Measurements from ENCODE around the gene FGD4. TPM values are rescaled to one million over a fixed set of nuclear protein-coding genes. Genes with fewer than 3 reads are reported as not detected.
A peak's percentile ranks its signal among the peaks of the same experiment; 100 is the strongest.
"Not testable (repeated sequence)": the region's sequence is repeated elsewhere in the genome, so short reads cannot be mapped to it uniquely, and the experiment has no call there.

The FGD4 gene
- total RNA-seq, 1 experiment from 2014 or later: 39.7 TPM

DNA sequence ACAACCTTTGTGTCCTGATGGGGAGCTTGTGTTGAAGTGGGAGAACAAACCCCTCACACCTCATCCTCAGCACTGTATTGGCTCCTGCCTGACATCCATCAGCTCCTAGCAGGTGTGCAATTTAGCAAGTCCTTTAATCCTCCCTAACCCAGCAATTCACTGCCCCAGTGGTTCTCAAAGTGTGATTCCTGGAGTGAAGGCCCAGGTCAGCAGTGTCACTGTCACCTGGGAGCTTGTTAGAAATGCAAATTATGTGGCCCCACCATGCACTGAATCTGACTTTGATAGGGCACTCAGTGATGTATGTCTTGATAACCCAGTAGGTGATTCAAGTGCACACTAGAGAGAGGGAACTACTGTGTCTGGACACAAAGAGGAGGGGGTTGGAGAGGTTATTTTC is 133.6 kb downstream of the FGD4 start (continued):
- TF ChIP-seq, protein P1, sequence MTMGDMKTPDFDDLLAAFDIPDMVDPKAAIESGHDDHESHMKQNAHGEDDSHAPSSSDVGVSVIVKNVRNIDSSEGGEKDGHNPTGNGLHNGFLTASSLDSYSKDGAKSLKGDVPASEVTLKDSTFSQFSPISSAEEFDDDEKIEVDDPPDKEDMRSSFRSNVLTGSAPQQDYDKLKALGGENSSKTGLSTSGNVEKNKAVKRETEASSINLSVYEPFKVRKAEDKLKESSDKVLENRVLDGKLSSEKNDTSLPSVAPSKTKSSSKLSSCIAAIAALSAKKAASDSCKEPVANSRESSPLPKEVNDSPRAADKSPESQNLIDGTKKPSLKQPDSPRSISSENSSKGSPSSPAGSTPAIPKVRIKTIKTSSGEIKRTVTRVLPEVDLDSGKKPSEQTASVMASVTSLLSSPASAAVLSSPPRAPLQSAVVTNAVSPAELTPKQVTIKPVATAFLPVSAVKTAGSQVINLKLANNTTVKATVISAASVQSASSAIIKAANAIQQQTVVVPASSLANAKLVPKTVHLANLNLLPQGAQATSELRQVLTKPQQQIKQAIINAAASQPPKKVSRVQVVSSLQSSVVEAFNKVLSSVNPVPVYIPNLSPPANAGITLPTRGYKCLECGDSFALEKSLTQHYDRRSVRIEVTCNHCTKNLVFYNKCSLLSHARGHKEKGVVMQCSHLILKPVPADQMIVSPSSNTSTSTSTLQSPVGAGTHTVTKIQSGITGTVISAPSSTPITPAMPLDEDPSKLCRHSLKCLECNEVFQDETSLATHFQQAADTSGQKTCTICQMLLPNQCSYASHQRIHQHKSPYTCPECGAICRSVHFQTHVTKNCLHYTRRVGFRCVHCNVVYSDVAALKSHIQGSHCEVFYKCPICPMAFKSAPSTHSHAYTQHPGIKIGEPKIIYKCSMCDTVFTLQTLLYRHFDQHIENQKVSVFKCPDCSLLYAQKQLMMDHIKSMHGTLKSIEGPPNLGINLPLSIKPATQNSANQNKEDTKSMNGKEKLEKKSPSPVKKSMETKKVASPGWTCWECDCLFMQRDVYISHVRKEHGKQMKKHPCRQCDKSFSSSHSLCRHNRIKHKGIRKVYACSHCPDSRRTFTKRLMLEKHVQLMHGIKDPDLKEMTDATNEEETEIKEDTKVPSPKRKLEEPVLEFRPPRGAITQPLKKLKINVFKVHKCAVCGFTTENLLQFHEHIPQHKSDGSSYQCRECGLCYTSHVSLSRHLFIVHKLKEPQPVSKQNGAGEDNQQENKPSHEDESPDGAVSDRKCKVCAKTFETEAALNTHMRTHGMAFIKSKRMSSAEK (CRISPR knock-in tag; IDR thresholded peaks at IDR 0.05; ENCODE audit: borderline replicate concordance): no peak

DNA sequence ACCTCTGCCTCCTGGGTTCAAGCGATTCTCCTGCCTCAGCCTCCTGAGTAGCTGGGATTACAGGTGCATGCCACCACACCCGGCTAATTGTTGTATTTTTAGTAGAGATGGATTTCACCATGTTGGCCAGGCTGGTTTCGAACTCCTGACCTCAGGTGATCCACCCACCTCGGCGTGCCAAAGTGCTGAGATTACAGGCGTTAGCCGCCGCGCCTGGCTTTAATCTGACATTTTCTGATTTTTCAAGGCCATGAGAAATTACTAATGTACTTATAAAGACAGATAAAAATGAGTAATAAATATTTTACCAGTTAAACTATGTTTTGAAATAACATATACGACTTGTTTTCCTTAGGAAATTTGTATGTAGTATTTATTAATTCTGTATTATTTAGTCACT is 134.1 kb downstream of the FGD4 start:
- H3K27ac Mint-ChIP-seq; H3K9me3 Mint-ChIP-seq; H3K27me3 Mint-ChIP-seq (ENCODE audit: low read depth); H3K36me3 Mint-ChIP-seq; ATAC-seq; DNase-seq (ENCODE audit: low spot score); H3K4me3 Mint-ChIP-seq: not testable (repeated sequence)
- H3K4me1 Mint-ChIP-seq: peaks cover 51% of the 10 kb centered on the region
- POLR2A ChIA-PET: interaction anchor here (0.6 kb wide), 1 partner anchor 22 kb away, joined by 4 read pairs; no protein-coding TSS in a partner anchor
- CTCF ChIA-PET: interaction anchor here (1.0 kb wide), 1 partner anchor 10 kb away, joined by 3 read pairs; no protein-coding TSS in a partner anchor

DNA sequence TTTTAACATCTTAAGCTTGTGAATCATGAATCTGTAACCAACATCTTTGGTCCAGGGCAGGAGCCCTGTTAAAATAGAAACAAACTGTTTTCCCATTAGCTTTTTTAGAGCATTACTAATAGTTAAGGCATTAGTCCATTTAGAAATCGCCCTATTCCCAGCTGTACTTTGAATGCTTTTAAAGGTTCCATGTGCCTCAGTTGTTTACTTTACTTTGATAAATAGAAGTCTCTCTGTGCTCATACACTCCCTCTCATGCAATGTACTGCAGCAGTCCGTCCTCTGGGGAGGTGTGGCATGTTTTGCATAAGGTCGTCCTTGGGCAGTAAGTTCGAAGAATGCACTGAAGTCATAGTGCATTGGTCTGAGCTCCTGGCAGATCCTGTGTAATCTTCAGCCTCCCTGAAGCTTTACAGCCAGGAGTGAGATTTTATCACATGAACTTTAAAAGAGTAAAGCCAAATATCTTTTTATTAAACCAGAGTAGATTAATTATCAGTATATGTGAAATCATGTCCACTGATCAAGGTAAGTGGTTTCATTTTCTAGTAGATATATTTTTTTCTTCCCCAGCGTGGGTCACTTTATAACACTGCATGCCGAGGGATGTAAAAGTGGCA is 134.7 kb downstream of the FGD4 start:
- Mint-ChIP-seq H3K27ac (no peak overlapping the region), H3K36me3 (no peaks in the 10 kb centered on the region), H3K4me3 (no peak overlapping the region), H3K9me3 (no peaks in the 10 kb centered on the region), H3K27me3 (ENCODE audit: low read depth) (no peaks in the 10 kb centered on the region), H3K4me1 (peaks cover 54% of the 10 kb centered on the region)
- CTCF ChIA-PET: interaction anchor here (1.0 kb wide), 1 partner anchor 11 kb away, joined by 3 read pairs; no protein-coding TSS in a partner anchor
- no peak for DNase-seq (ENCODE audit: low spot score)
- POLR2A ChIA-PET: interaction anchor here (0.6 kb wide), 1 partner anchor 22 kb away, joined by 4 read pairs; no protein-coding TSS in a partner anchor
- TF ChIP-seq PRRX2 (CRISPR knock-in tag; IDR thresholded peaks at IDR 0.05): no peak
- peak; percentile 67 for TF ChIP-seq GABPB1 (CRISPR knock-in tag; IDR thresholded peaks at IDR 0.05)
- peak; percentile 80 for ATAC-seq

DNA sequence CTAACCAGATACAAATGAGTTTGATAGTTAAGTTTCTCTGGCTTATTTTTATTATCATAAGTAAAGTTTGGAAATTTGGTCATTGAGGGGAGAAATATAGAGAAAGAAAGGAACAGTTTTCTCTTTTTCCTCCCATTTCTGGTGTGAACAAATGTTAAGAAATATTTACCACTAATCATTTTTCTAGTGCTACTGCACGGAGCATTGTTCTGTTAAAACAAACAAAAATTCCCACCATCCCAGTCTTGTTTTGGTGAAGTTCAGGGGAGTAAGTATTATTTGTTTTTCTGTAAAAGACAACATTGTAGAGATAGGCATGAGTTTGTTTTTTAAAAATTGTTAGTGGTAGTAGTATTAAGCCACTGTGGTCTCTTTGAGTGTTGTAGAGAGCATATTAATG is 135.3 kb downstream of the FGD4 start:
- no peaks in the 10 kb centered on the region for H3K27me3 Mint-ChIP-seq (ENCODE audit: low read depth)
- no peaks in the 10 kb centered on the region for H3K36me3 Mint-ChIP-seq
- H3K4me3 Mint-ChIP-seq: no peak overlapping the region
- DNase-seq (ENCODE audit: low spot score) (no peak), ATAC-seq (no peak)
- H3K27ac Mint-ChIP-seq: peak overlapping the region; percentile 80; the same call in 1 of the 2 replicates
- ChIA-PET CTCF (interaction anchor here (1.0 kb wide), 1 partner anchor 12 kb away, joined by 3 read pairs; no protein-coding TSS in a partner anchor), POLR2A (no interaction called here)
- H3K9me3 Mint-ChIP-seq: no peaks in the 10 kb centered on the region
- H3K4me1 Mint-ChIP-seq: peaks cover 54% of the 10 kb centered on the region
- TF ChIP-seq ESRRA (CRISPR knock-in tag; IDR thresholded peaks at IDR 0.05; ENCODE audit: borderline replicate concordance) (no peak), SOX15 (CRISPR knock-in tag; IDR thresholded peaks at IDR 0.05) (no peak), ZNF219 (CRISPR knock-in tag; IDR thresholded peaks at IDR 0.05; ENCODE audit: borderline replicate concordance) (no peak), TP53 (CRISPR knock-in tag; IDR thresholded peaks at IDR 0.05) (no peak), CREB1 (CRISPR knock-in tag; IDR thresholded peaks at IDR 0.05) (no peak), SMAD4 (CRISPR knock-in tag; IDR thresholded peaks at IDR 0.05) (no peak), TCF7 (CRISPR knock-in tag; IDR thresholded peaks at IDR 0.05; ENCODE audit: low read depth) (no peak), FOXK1 (CRISPR knock-in tag; IDR thresholded peaks at IDR 0.05) (no peak)
- TF ChIP-seq, protein P2, sequence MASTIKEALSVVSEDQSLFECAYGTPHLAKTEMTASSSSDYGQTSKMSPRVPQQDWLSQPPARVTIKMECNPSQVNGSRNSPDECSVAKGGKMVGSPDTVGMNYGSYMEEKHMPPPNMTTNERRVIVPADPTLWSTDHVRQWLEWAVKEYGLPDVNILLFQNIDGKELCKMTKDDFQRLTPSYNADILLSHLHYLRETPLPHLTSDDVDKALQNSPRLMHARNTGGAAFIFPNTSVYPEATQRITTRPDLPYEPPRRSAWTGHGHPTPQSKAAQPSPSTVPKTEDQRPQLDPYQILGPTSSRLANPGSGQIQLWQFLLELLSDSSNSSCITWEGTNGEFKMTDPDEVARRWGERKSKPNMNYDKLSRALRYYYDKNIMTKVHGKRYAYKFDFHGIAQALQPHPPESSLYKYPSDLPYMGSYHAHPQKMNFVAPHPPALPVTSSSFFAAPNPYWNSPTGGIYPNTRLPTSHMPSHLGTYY (CRISPR knock-in tag; IDR thresholded peaks at IDR 0.05): no peak
- TF ChIP-seq, protein P3, sequence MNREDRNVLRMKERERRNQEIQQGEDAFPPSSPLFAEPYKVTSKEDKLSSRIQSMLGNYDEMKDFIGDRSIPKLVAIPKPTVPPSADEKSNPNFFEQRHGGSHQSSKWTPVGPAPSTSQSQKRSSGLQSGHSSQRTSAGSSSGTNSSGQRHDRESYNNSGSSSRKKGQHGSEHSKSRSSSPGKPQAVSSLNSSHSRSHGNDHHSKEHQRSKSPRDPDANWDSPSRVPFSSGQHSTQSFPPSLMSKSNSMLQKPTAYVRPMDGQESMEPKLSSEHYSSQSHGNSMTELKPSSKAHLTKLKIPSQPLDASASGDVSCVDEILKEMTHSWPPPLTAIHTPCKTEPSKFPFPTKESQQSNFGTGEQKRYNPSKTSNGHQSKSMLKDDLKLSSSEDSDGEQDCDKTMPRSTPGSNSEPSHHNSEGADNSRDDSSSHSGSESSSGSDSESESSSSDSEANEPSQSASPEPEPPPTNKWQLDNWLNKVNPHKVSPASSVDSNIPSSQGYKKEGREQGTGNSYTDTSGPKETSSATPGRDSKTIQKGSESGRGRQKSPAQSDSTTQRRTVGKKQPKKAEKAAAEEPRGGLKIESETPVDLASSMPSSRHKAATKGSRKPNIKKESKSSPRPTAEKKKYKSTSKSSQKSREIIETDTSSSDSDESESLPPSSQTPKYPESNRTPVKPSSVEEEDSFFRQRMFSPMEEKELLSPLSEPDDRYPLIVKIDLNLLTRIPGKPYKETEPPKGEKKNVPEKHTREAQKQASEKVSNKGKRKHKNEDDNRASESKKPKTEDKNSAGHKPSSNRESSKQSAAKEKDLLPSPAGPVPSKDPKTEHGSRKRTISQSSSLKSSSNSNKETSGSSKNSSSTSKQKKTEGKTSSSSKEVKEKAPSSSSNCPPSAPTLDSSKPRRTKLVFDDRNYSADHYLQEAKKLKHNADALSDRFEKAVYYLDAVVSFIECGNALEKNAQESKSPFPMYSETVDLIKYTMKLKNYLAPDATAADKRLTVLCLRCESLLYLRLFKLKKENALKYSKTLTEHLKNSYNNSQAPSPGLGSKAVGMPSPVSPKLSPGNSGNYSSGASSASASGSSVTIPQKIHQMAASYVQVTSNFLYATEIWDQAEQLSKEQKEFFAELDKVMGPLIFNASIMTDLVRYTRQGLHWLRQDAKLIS (CRISPR knock-in tag; IDR thresholded peaks at IDR 0.05; ENCODE audit: borderline replicate concordance): no peak
- TF ChIP-seq, protein P4, sequence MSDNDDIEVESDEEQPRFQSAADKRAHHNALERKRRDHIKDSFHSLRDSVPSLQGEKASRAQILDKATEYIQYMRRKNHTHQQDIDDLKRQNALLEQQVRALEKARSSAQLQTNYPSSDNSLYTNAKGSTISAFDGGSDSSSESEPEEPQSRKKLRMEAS (CRISPR knock-in tag; IDR thresholded peaks at IDR 0.05): no peak
- TF ChIP-seq, protein P5, sequence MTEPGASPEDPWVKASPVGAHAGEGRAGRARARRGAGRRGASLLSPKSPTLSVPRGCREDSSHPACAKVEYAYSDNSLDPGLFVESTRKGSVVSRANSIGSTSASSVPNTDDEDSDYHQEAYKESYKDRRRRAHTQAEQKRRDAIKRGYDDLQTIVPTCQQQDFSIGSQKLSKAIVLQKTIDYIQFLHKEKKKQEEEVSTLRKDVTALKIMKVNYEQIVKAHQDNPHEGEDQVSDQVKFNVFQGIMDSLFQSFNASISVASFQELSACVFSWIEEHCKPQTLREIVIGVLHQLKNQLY (CRISPR knock-in tag; IDR thresholded peaks at IDR 0.05): no peak

All from WTC11 (cell line).